Measurements from ENCODE around the gene MKKS. TPM values are rescaled to one million over a fixed set of nuclear protein-coding genes. Genes with fewer than 3 reads are reported as not detected.

The MKKS gene
- total and polyA plus RNA-seq, 2 of the 13 experiments (the other 11 are each of a cell fraction or from before 2014, with no cell fraction given): 26.7 to 34.5 TPM

DNA sequence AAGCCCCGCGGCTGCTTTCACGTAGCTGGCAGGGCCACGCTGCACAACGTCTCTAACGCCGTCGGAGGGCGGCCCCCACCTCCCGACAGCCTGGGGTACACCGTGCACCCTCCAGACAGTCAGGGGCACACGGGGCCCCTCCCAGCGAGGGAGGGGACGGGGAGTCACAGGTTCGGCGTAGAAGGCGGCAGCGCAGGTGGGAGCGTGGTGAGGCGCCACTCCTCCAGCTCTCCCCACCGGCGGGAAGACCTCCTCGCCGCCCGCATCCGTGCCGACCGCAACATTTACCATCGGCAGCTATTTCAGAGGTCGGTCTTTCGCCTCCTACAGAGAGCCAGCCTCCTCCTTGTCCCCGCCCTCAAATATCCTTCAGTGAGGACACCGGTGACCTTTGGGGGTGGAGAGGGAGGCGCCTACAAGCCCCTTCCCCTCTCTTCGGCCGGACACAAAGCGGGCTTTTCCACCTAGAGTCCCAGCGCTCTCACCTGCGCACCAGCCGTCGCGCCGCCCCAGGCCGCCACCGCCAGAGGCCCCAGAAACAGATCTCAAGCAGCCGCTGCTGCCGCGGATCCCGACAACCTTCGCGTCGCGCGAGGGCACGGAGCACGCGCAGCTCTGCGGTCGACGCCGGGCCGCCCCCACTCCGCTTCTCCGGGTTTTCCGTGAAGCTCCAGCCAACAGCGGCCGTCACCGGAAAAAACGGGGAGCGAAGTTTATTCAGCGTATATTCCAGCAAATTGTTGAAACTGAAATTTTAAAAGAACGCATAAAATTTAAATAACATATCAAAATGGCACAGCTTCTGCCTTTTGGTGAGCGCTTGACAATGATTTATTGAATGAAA is at the start of gene MKKS (continued):
- TF ChIP-seq, protein P1, sequence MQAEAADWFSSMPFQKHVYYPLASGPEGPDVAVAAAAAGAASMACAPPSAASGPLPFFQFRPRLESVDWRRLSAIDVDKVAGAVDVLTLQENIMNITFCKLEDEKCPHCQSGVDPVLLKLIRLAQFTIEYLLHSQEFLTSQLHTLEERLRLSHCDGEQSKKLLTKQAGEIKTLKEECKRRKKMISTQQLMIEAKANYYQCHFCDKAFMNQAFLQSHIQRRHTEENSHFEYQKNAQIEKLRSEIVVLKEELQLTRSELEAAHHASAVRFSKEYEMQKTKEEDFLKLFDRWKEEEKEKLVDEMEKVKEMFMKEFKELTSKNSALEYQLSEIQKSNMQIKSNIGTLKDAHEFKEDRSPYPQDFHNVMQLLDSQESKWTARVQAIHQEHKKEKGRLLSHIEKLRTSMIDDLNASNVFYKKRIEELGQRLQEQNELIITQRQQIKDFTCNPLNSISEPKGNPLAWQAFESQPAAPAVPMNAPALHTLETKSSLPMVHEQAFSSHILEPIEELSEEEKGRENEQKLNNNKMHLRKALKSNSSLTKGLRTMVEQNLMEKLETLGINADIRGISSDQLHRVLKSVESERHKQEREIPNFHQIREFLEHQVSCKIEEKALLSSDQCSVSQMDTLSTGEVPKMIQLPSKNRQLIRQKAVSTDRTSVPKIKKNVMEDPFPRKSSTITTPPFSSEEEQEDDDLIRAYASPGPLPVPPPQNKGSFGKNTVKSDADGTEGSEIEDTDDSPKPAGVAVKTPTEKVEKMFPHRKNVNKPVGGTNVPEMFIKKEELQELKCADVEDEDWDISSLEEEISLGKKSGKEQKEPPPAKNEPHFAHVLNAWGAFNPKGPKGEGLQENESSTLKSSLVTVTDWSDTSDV (CRISPR knock-in tag; IDR thresholded peaks at IDR 0.05): 0 out of 2 replicates have a peak, but pooled peaks have one; percentile 50
- TF ChIP-seq SP1 (IDR thresholded peaks at IDR 0.05) (no peak), SP1 (CRISPR knock-in tag; IDR thresholded peaks at IDR 0.05) (peak; percentile 75), ZNF235 (CRISPR knock-in tag; IDR thresholded peaks at IDR 0.05; ENCODE audit: borderline replicate concordance) (no peak), FIP1L1 (IDR thresholded peaks at IDR 0.05; ENCODE audit: borderline replicate concordance, insufficient read depth, low read depth, low read length) (peak; percentile 76; the same call in 1 of the 2 replicates), FOXJ3 (CRISPR knock-in tag; IDR thresholded peaks at IDR 0.05; ENCODE audit: borderline replicate concordance) (peak; percentile 66), HOXA5 (CRISPR knock-in tag; IDR thresholded peaks at IDR 0.05) (peak; percentile 96), HNRNPH1 (optimal IDR thresholded peaks at IDR 0.05; ENCODE audit: low read depth, low read length) (peak; percentile 20), MED8 (CRISPR knock-in tag; IDR thresholded peaks at IDR 0.05; ENCODE audit: insufficient replicate concordance) (peak; percentile 88), REPIN1 (CRISPR knock-in tag; IDR thresholded peaks at IDR 0.05; ENCODE audit: borderline replicate concordance, low read depth) (peak; percentile 61; the same call in 1 of the 2 replicates), ZNF614 (CRISPR knock-in tag; IDR thresholded peaks at IDR 0.05; ENCODE audit: borderline replicate concordance) (peak; percentile 27), GABPB1 (CRISPR knock-in tag; IDR thresholded peaks at IDR 0.05) (peak; percentile 93), TCF12 (IDR thresholded peaks at IDR 0.05) (no peak), TCF12 (CRISPR knock-in tag; IDR thresholded peaks at IDR 0.05) (0 out of 2 replicates have a peak, but pooled peaks have one; percentile 36), HES4 (CRISPR knock-in tag; IDR thresholded peaks at IDR 0.05; ENCODE audit: borderline replicate concordance) (peak; percentile 96; the same call in 1 of the 2 replicates)
- TF ChIP-seq, protein P2, sequence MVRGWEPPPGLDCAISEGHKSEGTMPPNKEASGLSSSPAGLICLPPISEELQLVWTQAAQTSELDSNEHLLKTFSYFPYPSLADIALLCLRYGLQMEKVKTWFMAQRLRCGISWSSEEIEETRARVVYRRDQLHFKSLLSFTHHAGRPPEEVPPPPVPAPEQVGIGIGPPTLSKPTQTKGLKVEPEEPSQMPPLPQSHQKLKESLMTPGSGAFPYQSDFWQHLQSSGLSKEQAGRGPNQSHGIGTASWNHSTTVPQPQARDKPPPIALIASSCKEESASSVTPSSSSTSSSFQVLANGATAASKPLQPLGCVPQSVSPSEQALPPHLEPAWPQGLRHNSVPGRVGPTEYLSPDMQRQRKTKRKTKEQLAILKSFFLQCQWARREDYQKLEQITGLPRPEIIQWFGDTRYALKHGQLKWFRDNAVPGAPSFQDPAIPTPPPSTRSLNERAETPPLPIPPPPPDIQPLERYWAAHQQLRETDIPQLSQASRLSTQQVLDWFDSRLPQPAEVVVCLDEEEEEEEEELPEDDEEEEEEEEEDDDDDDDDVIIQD (CRISPR knock-in tag; IDR thresholded peaks at IDR 0.05; ENCODE audit: low read depth): no peak; the same call in 1 of the 2 replicates
- TF ChIP-seq, protein P3, sequence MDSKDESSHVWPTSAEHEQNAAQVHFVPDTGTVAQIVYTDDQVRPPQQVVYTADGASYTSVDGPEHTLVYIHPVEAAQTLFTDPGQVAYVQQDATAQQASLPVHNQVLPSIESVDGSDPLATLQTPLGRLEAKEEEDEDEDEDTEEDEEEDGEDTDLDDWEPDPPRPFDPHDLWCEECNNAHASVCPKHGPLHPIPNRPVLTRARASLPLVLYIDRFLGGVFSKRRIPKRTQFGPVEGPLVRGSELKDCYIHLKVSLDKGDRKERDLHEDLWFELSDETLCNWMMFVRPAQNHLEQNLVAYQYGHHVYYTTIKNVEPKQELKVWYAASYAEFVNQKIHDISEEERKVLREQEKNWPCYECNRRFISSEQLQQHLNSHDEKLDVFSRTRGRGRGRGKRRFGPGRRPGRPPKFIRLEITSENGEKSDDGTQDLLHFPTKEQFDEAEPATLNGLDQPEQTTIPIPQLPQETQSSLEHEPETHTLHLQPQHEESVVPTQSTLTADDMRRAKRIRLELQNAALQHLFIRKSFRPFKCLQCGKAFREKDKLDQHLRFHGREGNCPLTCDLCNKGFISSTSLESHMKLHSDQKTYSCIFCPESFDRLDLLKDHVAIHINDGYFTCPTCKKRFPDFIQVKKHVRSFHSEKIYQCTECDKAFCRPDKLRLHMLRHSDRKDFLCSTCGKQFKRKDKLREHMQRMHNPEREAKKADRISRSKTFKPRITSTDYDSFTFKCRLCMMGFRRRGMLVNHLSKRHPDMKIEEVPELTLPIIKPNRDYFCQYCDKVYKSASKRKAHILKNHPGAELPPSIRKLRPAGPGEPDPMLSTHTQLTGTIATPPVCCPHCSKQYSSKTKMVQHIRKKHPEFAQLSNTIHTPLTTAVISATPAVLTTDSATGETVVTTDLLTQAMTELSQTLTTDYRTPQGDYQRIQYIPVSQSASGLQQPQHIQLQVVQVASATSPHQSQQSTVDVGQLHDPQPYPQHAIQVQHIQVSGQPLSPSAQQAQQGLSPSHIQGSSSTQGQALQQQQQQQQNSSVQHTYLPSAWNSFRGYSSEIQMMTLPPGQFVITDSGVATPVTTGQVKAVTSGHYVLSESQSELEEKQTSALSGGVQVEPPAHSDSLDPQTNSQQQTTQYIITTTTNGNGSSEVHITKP (CRISPR knock-in tag; IDR thresholded peaks at IDR 0.05; ENCODE audit: low read depth): peak; percentile 82
- TF ChIP-seq, protein P4, sequence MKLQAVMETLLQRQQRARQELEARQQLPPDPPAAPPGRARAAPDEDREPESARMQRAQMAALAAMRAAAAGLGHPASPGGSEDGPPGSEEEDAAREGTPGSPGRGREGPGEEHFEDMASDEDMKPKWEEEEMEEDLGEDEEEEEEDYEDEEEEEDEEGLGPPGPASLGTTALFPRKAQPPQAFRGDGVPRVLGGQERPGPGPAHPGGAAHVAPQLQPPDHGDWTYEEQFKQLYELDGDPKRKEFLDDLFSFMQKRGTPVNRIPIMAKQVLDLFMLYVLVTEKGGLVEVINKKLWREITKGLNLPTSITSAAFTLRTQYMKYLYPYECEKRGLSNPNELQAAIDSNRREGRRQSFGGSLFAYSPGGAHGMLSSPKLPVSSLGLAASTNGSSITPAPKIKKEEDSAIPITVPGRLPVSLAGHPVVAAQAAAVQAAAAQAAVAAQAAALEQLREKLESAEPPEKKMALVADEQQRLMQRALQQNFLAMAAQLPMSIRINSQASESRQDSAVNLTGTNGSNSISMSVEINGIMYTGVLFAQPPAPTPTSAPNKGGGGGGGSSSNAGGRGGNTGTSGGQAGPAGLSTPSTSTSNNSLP (IDR thresholded peaks at IDR 0.05; ENCODE audit: low read depth, low read length): 0 out of 2 replicates have a peak, but pooled peaks have one; percentile 32

Measured in HepG2 (cell line).